Measurements from ENCODE around the gene PEX7.

PEX7 gene

GRCh38 chr6:136890194-136890839 lies 67.9 kb downstream of the PEX7 start:
- H3K79me2 ChIP-seq (ENCODE audit: low read length): no peaks in the 10 kb centered on the region
- H3K27me3 ChIP-seq (replicated peaks; ENCODE audit: insufficient read depth, low read length): no peaks in the 10 kb centered on the region
- H3K9me2 ChIP-seq (replicated peaks; ENCODE audit: insufficient read depth, low read length): no peaks in the 10 kb centered on the region
- no peak for TF ChIP-seq EZH2phosphoT487 (IDR thresholded peaks at IDR 0.05; ENCODE audit: low read length)
- H3K27ac ChIP-seq (ENCODE audit: low read length): no peak overlapping the region
- H3K4me3 ChIP-seq (ENCODE audit: low read length): no peak overlapping the region
- H3K9ac ChIP-seq (ENCODE audit: low read length): no peak overlapping the region
- H3F3A ChIP-seq (ENCODE audit: insufficient read depth, low read length): no peaks in the 10 kb centered on the region
- DNase-seq: no peak
- no peaks in the 10 kb centered on the region for H3K36me3 ChIP-seq (replicated peaks; ENCODE audit: insufficient read depth, low read length)
- H3K9me3 ChIP-seq (replicated peaks; ENCODE audit: insufficient read depth, low read length): no peaks in the 10 kb centered on the region
- H4K20me1 ChIP-seq (ENCODE audit: insufficient read depth, low read length): no peaks in the 10 kb centered on the region
- no peak overlapping the region for H2AFZ ChIP-seq (ENCODE audit: low read length)
- no peaks in the 10 kb centered on the region for H3K4me1 ChIP-seq (ENCODE audit: low read length)
- no peak overlapping the region for H3K4me2 ChIP-seq (ENCODE audit: low read depth, low read length)

- H2AFZ ChIP-seq (ENCODE audit: low read length): no peak overlapping the region
- H3K27me3 ChIP-seq (replicated peaks; ENCODE audit: insufficient read depth, low read length): no peaks in the 10 kb centered on the region
- H3K4me3 ChIP-seq (ENCODE audit: low read length): no peak overlapping the region
- H3K36me3 ChIP-seq (replicated peaks; ENCODE audit: insufficient read depth, low read length): no peaks in the 10 kb centered on the region
- no peaks in the 10 kb centered on the region for H3K9me3 ChIP-seq (replicated peaks; ENCODE audit: insufficient read depth, low read length)
- no peaks in the 10 kb centered on the region for H4K20me1 ChIP-seq (ENCODE audit: insufficient read depth, low read length)
- no peak overlapping the region for H3K4me2 ChIP-seq (ENCODE audit: low read depth, low read length)
- no peaks in the 10 kb centered on the region for H3F3A ChIP-seq (ENCODE audit: insufficient read depth, low read length)
- no peaks in the 10 kb centered on the region for H3K79me2 ChIP-seq (ENCODE audit: low read length)
- H3K9ac ChIP-seq (ENCODE audit: low read length): no peak overlapping the region
- no peak for DNase-seq
- TF ChIP-seq EZH2 (optimal IDR thresholded peaks at IDR 0.05; ENCODE audit: low read depth, low read length) (no peak), CTCF (IDR thresholded peaks at IDR 0.05; ENCODE audit: low read length) (no peak), EZH2phosphoT487 (IDR thresholded peaks at IDR 0.05; ENCODE audit: low read length) (no peak)
- no peaks in the 10 kb centered on the region for H3K9me2 ChIP-seq (replicated peaks; ENCODE audit: insufficient read depth, low read length)
- H3K27ac ChIP-seq (ENCODE audit: low read length): no peak overlapping the region
- no peaks in the 10 kb centered on the region for H3K4me1 ChIP-seq (ENCODE audit: low read length)
Observed at GRCh38 chr6:136890986-136891385, 68.6 kb downstream of the PEX7 start.

GRCh38 chr6:136893187-136893586 lies 70.8 kb downstream of the PEX7 start:
- no peak for TF ChIP-seq EZH2 (optimal IDR thresholded peaks at IDR 0.05; ENCODE audit: low read depth, low read length)
- TF ChIP-seq EZH2phosphoT487 (IDR thresholded peaks at IDR 0.05; ENCODE audit: low read length): no peak
- no peak for TF ChIP-seq CTCF (IDR thresholded peaks at IDR 0.05; ENCODE audit: low read length)
- H3K9ac ChIP-seq (ENCODE audit: low read length): no peak overlapping the region
- no peaks in the 10 kb centered on the region for H3K9me2 ChIP-seq (replicated peaks; ENCODE audit: insufficient read depth, low read length)
- H3K79me2 ChIP-seq (ENCODE audit: low read length): no peaks in the 10 kb centered on the region
- no peaks in the 10 kb centered on the region for H3F3A ChIP-seq (ENCODE audit: insufficient read depth, low read length)
- H3K4me2 ChIP-seq (ENCODE audit: low read depth, low read length): no peak overlapping the region
- no peaks in the 10 kb centered on the region for H3K4me1 ChIP-seq (ENCODE audit: low read length)
- H3K36me3 ChIP-seq (replicated peaks; ENCODE audit: insufficient read depth, low read length): no peaks in the 10 kb centered on the region
- H3K27ac ChIP-seq (ENCODE audit: low read length): no peak overlapping the region
- H4K20me1 ChIP-seq (ENCODE audit: insufficient read depth, low read length): no peaks in the 10 kb centered on the region
- no peaks in the 10 kb centered on the region for H3K27me3 ChIP-seq (replicated peaks; ENCODE audit: insufficient read depth, low read length)
- no peak overlapping the region for H3K4me3 ChIP-seq (ENCODE audit: low read length)
- no peak overlapping the region for H2AFZ ChIP-seq (ENCODE audit: low read length)
- no peaks in the 10 kb centered on the region for H3K9me3 ChIP-seq (replicated peaks; ENCODE audit: insufficient read depth, low read length)
- DNase-seq: no peak

GRCh38 chr6:136895901-136896300 lies 73.5 kb downstream of the PEX7 start:
- no peaks in the 10 kb centered on the region for H3K4me1 ChIP-seq (ENCODE audit: low read length)
- no peak overlapping the region for H3K4me2 ChIP-seq (ENCODE audit: low read depth, low read length)
- no peak overlapping the region for H3K27ac ChIP-seq (ENCODE audit: low read length)
- H3K4me3 ChIP-seq (ENCODE audit: low read length): no peak overlapping the region
- H2AFZ ChIP-seq (ENCODE audit: low read length): no peak overlapping the region
- H3K9ac ChIP-seq (ENCODE audit: low read length): no peak overlapping the region
- no peaks in the 10 kb centered on the region for H4K20me1 ChIP-seq (ENCODE audit: insufficient read depth, low read length)
- H3K9me3 ChIP-seq (replicated peaks; ENCODE audit: insufficient read depth, low read length): no peaks in the 10 kb centered on the region
- H3K27me3 ChIP-seq (replicated peaks; ENCODE audit: insufficient read depth, low read length): no peaks in the 10 kb centered on the region
- TF ChIP-seq EZH2 (optimal IDR thresholded peaks at IDR 0.05; ENCODE audit: low read depth, low read length): no peak
- TF ChIP-seq CTCF (IDR thresholded peaks at IDR 0.05; ENCODE audit: low read length): no peak
- no peak for TF ChIP-seq EZH2phosphoT487 (IDR thresholded peaks at IDR 0.05; ENCODE audit: low read length)
- no peak for DNase-seq
- H3K36me3 ChIP-seq (replicated peaks; ENCODE audit: insufficient read depth, low read length): no peaks in the 10 kb centered on the region
- H3F3A ChIP-seq (ENCODE audit: insufficient read depth, low read length): no peaks in the 10 kb centered on the region
- H3K9me2 ChIP-seq (replicated peaks; ENCODE audit: insufficient read depth, low read length): no peaks in the 10 kb centered on the region
- H3K79me2 ChIP-seq (ENCODE audit: low read length): no peaks in the 10 kb centered on the region
